Upper lobe of left lung (tissue), 4 donors: Measurements from ENCODE around the gene SERTAD2.

Experiments
- CTCF ChIP-seq, 6 experiments: fragments of 450-650 bp in 4 of 6; fragments of 200-600 bp in 2 of 6; sonication (generic) in 2 of 6; IDR thresholded peaks; one replicate each; pipeline ENCODE4 v1.5.1; 2016 to 2019; ENCODE audit warnings: antibody characterized with exemption in 6 of 6
- POLR2A ChIP-seq, 4 donors: fragments of 450-650 bp; IDR thresholded peaks; one replicate each; pipeline ENCODE4 v1.5.1; 2016 to 2017; ENCODE audit warnings: antibody characterized with exemption in 4 of 4, mild to moderate bottlenecking in 2 of 4

GRCh38 chr2:64622443-64623241, 31.1 kb downstream of the SERTAD2 start:
- peak in 1 of 6 experiments; percentile 8 for TF ChIP-seq CTCF (IDR thresholded peaks at IDR 0.05)
- TF ChIP-seq POLR2A (IDR thresholded peaks at IDR 0.05): no peak
